IPS-18a (cell line): Measurements from ENCODE around the gene SMIM5.

ENCODE experiments used
- H3K27ac ChIP-seq: one replicate; pipeline ENCODE4 v1.5.1; 2013; ENCODE audit warnings: low read length
- H3K27me3 ChIP-seq: one replicate; pipeline ENCODE4 v1.6.1; 2013; ENCODE audit warnings: mild to moderate bottlenecking, low read length; ENCODE audit not compliant: control insufficient read depth, insufficient read depth
- H3K36me3 ChIP-seq: one replicate; pipeline ENCODE4 v1.6.1; 2013; ENCODE audit warnings: low read depth, low read length; ENCODE audit not compliant: control insufficient read depth
- H3K4me1 ChIP-seq: one replicate; pipeline ENCODE4 v1.6.1; 2013; ENCODE audit warnings: low read depth, low read length; ENCODE audit not compliant: control insufficient read depth
- H3K4me3 ChIP-seq: one replicate; pipeline ENCODE4 v1.5.1; 2013; ENCODE audit warnings: low read length
- H3K9ac ChIP-seq: one replicate; pipeline ENCODE4 v1.6.1; 2013; ENCODE audit warnings: mild to moderate bottlenecking, low read length, moderate library complexity
- H3K9me3 ChIP-seq: one replicate; pipeline ENCODE4 v1.6.1; 2013; ENCODE audit warnings: low read depth, low read length; ENCODE audit not compliant: control insufficient read depth

The SMIM5 gene, protein sequence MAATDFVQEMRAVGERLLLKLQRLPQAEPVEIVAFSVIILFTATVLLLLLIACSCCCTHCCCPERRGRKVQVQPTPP

DNA sequence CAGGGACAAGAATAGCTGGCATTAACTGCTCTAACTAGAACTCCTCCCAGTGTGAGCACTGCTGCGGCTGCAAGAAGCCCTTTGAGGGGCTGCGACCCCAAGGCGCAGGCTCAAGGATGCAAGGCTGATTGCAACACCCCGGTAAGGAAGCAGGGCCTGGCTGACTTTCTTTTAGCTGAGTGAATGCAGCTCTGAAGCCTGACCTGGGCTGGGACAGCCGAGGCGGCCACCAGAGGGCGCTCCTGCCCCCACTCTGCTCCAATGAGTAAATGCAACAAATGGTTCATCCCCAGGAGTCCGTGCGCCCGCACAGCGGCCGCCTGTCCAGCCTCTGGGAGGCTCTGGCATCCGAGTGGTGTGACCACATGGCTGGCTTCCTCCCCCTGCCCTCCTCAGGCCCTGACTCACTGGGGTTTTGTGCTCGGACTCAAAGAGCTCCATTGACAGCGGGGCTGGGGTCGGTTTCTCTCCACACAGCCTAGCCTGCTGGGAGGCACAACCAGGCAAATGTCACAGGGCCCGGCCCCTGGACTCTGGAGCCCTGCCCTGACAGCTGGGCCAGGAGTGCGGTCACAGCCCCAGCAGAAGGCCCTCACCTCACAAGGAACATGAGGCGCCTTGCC, at the start of gene SMIM5:
SMIM5 (plus strand) TSS at position 572 of the 623 bp plus-strand sequence. CDS start 6,768 bp downstream, outside the sequence.
- H3K27ac ChIP-seq = no peak within 1 kb of the TSS
- H3K9ac ChIP-seq = no peak within 1 kb of the TSS
- H3K27me3 ChIP-seq = no peaks in the 10 kb centered on the region
- peaks cover 7% of the 10 kb centered on the region for H3K4me1 ChIP-seq
- no peaks in the 10 kb centered on the region for H3K36me3 ChIP-seq
- peak within 1 kb of the TSS; percentile 10 for H3K4me3 ChIP-seq
- H3K9me3 ChIP-seq = no peaks in the 10 kb centered on the region

DNA sequence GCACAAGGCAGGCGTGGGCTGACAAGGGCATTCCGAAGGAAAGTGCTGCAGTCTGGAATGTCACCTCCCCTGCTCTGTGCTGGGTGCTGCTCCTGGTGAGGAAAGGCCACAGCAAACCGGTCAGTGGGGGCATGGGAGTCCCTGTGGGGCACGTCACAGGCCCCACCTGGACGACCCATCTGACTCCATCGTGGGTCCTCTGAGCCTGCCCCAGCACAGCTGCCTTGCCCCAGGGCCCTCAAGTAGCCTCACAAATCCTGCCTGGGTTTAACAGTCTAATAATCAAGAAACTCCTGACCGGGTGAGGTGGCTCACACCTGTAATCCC, 48.4 kb upstream of the SMIM5 start:
- Histone ChIP-seq H3K36me3 (no peaks in the 10 kb centered on the region), H3K9ac (no peak overlapping the region), H3K9me3 (no peaks in the 10 kb centered on the region), H3K27ac (no peak overlapping the region), H3K27me3 (no peaks in the 10 kb centered on the region), H3K4me1 (no peaks in the 10 kb centered on the region), H3K4me3 (no peak overlapping the region)

DNA sequence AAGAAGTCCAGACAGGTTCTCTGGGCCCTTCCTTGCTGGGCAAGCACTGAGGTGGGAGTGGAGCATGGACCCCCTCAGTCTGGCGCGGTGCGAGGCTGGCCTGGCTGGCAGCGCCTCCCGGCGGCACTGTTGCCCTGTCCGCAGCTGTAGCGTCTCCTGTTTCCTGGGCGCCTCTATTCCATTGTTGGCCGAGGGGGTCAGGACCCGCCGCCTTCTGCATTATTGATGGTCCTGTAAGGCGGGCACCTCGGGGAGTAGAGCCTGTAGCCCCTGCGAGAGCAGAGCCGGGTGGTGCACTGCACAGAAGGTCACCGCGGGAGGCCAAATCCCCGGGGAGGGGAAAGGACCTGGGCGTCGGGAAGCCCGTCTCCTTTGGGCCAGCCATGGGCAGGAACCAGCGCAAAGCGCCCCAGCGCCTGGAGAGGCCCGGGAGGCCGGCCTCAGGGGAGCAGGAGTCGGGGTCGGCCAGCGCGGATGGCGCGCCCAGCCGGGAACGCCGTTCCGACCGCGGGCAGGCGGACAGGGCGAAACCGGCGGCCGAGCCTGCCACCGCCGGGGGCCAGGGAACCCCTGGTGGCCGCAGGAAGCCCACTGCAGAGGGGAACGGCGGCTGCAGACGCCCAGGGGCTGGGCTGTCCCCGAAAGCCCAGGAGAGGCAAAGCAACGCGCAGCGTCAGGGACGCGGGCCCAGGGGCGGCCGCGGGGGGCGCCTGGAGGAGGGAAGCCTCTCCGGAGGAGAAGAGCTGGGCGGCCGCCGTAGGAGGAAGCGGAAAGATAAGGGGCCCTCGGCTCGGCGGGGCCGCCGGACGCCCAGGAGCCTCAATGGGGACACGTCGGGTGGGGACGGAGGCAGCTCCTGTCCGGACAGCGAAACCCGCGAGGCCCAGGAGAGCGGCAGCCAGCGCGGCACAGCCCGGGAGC, 45.3 kb upstream of the SMIM5 start, which contains the start of gene MYO15B:
MYO15B (plus strand) TSS at position 126 of the 921 bp plus-strand sequence; CDS start at position 384, 258 bp downstream.
- no peaks in the 10 kb centered on the region for H3K27me3 ChIP-seq
- no peaks in the 10 kb centered on the region for H3K36me3 ChIP-seq
- peak within 1 kb of the TSS; percentile 40 for H3K4me3 ChIP-seq
- no peak within 1 kb of the TSS for H3K27ac ChIP-seq
- H3K9ac ChIP-seq = no peak within 1 kb of the TSS
- no peaks in the 10 kb centered on the region for H3K9me3 ChIP-seq
- no peaks in the 10 kb centered on the region for H3K4me1 ChIP-seq

DNA sequence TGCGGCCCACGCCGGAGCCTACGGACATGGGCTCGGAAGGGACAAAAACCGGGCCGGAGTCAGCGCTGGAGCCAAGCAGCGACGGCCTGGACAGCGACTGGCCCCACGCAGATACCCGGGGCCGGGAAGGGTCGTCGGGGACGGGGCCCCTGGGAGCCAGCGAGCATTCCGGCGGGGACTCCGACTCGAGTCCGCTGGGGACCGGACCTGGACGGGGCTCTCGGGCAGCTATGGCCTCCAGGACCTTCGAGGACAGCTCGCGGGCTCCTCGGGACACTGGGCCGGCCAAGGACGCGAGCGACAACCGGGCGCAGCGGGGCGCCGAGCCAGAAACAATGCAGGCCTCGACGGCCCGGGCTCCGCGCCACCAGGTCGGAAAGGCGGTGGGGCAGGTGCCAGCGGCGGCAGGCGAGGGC, 44.6 kb upstream of the SMIM5 start:
- Histone ChIP-seq H3K4me1 (no peaks in the 10 kb centered on the region), H3K9me3 (no peaks in the 10 kb centered on the region), H3K27me3 (no peaks in the 10 kb centered on the region), H3K4me3 (peak overlapping the region; percentile 40), H3K27ac (no peak overlapping the region), H3K36me3 (no peaks in the 10 kb centered on the region), H3K9ac (no peak overlapping the region)

DNA sequence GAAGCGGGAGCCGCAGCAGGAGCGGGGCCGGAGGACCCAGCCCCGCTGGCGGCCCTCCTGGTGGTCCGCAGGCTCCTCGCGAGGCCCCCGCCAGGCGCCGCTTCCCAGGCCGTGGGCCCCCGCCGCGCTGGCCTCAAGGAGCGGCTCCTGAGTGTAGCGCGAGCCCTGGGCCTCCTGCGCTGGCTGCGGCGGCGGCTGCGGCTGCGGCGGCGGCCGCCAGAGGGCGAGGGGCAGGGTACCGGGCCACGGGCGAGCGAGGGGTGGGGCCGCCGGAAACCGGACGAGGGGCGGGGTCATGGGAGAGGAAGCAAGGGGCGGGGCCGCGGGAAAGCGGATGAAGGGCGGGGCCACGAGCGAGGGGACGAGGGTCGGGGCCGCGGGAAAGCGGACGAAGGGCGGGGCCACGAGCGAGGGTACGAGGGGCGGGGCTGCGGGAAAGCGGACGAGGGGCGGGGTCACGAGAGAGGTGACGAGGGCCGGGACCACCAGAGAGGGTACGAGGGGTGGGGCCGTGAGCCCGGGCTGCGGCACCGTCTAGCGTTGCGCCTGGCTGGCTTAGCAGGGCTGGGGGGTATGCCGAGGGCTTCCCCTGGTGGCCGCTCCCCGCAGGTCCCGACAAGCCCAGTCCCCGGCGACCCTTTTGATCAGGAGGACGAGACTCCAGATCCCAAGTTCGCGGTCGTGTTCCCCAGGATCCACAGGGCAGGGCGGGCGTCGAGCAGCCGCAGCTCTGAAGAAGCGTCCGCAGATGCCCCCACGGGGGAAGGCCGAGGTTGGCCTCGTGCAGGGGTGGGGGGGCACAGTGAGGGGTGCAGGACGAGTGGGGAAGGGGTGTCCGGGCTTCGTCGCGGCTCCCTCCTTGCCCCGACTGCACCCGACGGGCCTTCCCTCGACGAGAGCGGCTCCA, 44.0 kb upstream of the SMIM5 start:
- H3K36me3 ChIP-seq = no peaks in the 10 kb centered on the region
- no peak overlapping the region for H3K9ac ChIP-seq
- no peaks in the 10 kb centered on the region for H3K4me1 ChIP-seq
- no peaks in the 10 kb centered on the region for H3K27me3 ChIP-seq
- peak overlapping the region; percentile 40 for H3K4me3 ChIP-seq
- H3K27ac ChIP-seq = no peak overlapping the region
- no peaks in the 10 kb centered on the region for H3K9me3 ChIP-seq

DNA sequence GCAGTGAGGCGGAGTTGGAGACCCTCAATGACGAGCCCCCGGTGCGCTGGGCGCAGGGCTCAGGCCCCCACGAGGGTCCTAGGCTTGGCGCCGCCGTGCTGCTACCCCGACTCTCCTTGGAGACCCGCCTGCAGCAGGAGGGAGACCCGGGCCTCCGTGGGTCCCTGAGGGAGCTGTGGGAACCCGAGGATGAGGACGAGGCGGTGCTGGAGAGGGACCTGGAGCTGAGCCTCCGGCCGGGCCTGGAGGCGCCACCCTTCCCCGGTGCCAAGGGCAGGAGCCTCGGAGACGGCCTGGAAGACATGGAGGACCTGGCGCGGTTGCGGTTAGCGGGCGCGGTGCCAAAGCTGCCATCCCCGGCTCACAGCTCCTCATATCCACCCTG, 43.3 kb upstream of the SMIM5 start:
- no peaks in the 10 kb centered on the region for H3K4me1 ChIP-seq
- no peak overlapping the region for H3K27ac ChIP-seq
- H3K36me3 ChIP-seq = no peaks in the 10 kb centered on the region
- H3K9me3 ChIP-seq = no peaks in the 10 kb centered on the region
- H3K27me3 ChIP-seq = no peaks in the 10 kb centered on the region
- H3K9ac ChIP-seq = no peak overlapping the region
- peak overlapping the region; percentile 37 for H3K4me3 ChIP-seq

DNA sequence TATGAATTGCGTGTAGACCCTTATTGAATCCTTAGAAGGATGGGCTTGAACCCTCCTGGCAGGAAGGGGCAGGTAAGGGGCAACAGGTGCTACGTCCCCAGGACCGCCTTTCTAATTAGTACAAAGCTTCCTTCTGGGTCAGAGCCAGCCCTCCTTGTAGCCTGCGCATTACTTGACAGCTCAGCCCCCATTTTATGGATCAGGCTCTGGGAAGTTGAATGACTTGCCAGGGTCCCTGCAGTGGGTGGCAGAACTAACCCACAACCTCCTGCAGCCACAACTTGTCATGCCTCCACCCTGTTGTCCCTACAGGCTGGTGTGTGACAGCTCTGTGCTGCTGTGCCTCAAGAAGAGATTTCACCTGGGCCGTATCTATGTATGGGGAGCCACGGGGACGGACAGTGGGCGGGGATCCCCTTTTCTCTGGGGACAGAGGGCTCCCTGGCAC, 42.9 kb upstream of the SMIM5 start:
- Histone ChIP-seq H3K27ac (no peak overlapping the region), H3K36me3 (no peaks in the 10 kb centered on the region), H3K9ac (no peak overlapping the region), H3K4me3 (no peak overlapping the region), H3K9me3 (no peaks in the 10 kb centered on the region), H3K4me1 (no peaks in the 10 kb centered on the region), H3K27me3 (no peaks in the 10 kb centered on the region)

DNA sequence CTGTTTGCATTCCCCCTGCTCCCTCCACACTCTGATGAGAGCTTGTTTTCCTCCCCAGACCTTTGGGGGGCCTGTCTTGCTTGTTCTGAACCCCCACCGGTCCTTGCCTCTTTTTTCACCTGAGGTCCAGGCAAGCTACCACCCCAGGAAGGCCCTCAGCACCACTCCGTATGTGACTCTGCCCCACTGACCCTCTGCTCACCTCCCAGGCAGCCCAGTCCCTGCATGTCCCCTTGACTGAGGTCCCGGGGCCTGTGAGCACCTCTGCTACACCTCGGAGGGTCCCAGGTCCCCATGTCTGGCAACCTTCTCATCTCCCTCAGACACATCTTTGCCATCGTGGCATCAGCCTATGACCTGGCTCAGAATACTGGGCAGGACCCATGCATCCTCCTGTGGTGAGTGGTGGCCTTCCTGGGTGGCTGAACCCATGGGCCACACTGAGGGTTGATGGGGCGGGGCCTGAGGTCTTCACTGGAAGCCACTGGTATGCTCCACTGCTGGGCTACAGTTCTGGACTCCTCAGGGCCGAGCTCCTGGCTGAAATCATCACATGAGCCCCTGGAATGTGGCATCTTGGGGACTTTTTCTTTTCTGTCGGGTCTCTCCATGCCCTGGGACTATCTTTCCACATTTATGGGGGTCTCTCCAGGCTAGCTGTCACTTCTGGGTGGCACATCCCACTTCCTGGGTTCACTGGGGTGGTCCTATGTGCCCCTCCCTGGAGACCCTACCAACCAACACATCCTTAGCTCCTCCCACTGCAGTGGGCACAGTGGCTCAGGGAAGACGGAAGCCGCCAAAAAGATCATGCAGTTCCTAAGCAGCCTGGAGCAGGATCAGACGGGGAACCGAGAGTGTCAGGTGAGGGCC, 42.1 kb upstream of the SMIM5 start:
- no peaks in the 10 kb centered on the region for H3K9me3 ChIP-seq
- H3K36me3 ChIP-seq = no peaks in the 10 kb centered on the region
- no peak overlapping the region for H3K9ac ChIP-seq
- no peaks in the 10 kb centered on the region for H3K4me1 ChIP-seq
- H3K27me3 ChIP-seq = no peaks in the 10 kb centered on the region
- no peak overlapping the region for H3K27ac ChIP-seq
- H3K4me3 ChIP-seq = no peak overlapping the region

DNA sequence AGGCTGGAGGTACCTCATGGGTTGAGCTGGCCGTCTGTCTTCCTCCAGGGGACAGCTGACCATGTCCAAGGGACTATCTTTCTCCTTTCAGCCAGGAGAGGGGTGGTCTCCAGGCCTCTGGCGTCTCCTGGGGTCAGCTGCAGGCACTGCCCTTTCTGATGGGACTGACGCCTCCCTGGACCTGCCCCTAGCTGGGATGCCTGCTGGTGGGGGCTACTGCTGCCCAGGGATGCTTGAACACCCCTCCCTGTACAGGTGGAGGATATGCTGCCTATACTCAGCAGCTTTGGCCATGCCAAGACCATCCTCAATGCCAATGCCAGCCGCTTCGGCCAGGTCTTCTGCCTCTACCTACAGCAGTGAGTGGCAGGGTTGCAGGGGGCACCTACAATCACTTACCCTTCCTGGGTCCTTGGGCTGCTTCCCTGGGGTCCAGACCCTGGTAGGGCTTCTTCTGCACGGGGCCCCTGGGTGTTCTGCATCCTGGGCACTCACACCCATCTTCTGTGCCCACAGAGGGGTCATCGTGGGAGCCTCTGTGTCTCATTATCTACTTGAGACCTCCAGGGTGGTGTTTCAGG, 41.4 kb upstream of the SMIM5 start:
- Histone ChIP-seq H3K4me1 (no peaks in the 10 kb centered on the region), H3K9me3 (no peaks in the 10 kb centered on the region), H3K27ac (no peak overlapping the region), H3K36me3 (no peaks in the 10 kb centered on the region), H3K9ac (no peak overlapping the region), H3K4me3 (no peak overlapping the region), H3K27me3 (no peaks in the 10 kb centered on the region)

DNA sequence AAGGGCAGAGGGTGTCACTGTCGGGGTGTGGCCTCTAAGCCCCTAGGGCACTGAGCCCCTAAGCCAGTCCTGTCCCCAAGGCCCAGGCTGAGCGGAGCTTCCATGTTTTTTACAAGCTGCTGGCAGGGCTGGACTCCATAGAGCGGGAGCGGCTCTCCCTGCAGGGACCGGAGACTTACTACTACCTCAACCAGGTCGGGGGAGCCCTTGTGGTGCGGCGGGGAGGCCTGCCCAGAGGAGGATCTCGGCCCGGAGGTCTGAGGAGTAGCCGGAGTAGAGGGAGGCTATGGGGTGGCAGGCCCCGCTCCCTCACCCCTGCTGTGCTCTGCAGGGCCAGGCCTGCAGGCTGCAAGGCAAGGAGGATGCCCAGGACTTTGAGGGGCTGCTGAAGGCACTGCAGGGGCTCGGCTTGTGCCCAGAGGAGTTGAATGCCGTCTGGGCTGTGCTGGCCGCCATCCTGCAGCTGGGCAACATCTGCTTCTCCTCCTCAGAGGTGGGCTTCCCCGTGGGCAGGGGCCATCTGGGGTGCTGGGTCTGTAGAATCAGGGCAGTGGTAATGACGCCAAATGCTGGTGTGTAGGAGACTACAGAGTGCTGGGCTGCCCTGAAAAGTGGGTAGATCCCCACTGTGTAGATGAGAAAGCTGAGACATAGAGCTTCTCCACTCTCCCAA, 40.8 kb upstream of the SMIM5 start:
- no peaks in the 10 kb centered on the region for H3K9me3 ChIP-seq
- H3K4me3 ChIP-seq = no peak overlapping the region
- no peaks in the 10 kb centered on the region for H3K4me1 ChIP-seq
- H3K9ac ChIP-seq = no peak overlapping the region
- no peaks in the 10 kb centered on the region for H3K36me3 ChIP-seq
- no peak overlapping the region for H3K27ac ChIP-seq
- H3K27me3 ChIP-seq = no peaks in the 10 kb centered on the region
